Measurements from ENCODE around the gene ZMYND11. TPM values are rescaled to one million over a fixed set of nuclear protein-coding genes. Genes with fewer than 3 reads are reported as not detected.

Gene ZMYND11
- total and polyA plus RNA-seq, 2 of the 8 experiments (the other 6 are each of a cell fraction or from before 2014, with no cell fraction given): 7.5 to 26.6 TPM

- FAIRE-seq (no peak), DNase-seq (ENCODE audit: low read depth in 1 of 2, low spot score in 2 of 2) (peak in 1 of 2 experiments; percentile 71)
- Histone ChIP-seq H3K4me3 (ENCODE audit: extremely low read depth in 1 of 4, insufficient read depth in 2 of 4, low read depth in 3 of 4, low read length in 4 of 4) (no peak overlapping the region), H3K23me2 (ENCODE audit: low read depth, low read length) (no peaks in the 10 kb centered on the region), H4K91ac (replicated peaks; ENCODE audit: insufficient read length, low read length) (no peak overlapping the region), H2BK5ac (ENCODE audit: low read depth, low read length) (no peak overlapping the region), H3K4me1 (replicated peaks in 1 of 4; ENCODE audit: control insufficient read depth in 3 of 4, insufficient read depth in 4 of 4, low read length in 3 of 4) (peaks cover 0 to 2% (median 0%) of the 10 kb centered on the region in 4 experiments; a peak in 1 of 7 replicates), H3K79me1 (ENCODE audit: low read depth, low read length) (no peaks in the 10 kb centered on the region), H3K4ac (replicated peaks; ENCODE audit: insufficient read length, low read depth, low read length) (no peak overlapping the region), H2AK5ac (ENCODE audit: low read depth, low read length) (no peak overlapping the region), H3K27ac (ENCODE audit: low read depth, low read length) (no peak overlapping the region), H2BK15ac (ENCODE audit: low read length) (no peak overlapping the region), H3K79me2 (ENCODE audit: control insufficient read depth in 1 of 2, insufficient read depth in 2 of 2, low read length in 2 of 2) (no peaks in the 10 kb centered on the region), H3K9ac (replicated peaks in 1 of 4; ENCODE audit: extremely low read depth in 1 of 4, low read depth in 3 of 4, low read length in 3 of 4) (no peak overlapping the region), H3K23ac (ENCODE audit: insufficient read length) (no peak overlapping the region), H3K4me2 (ENCODE audit: insufficient read depth in 1 of 2, low read depth in 2 of 2, low read length in 2 of 2) (no peak overlapping the region), H4K5ac (ENCODE audit: insufficient read length, low read depth, low read length) (no peak overlapping the region), H2BK12ac (ENCODE audit: low read depth, low read length) (no peak overlapping the region), H2AFZ (ENCODE audit: low read length) (no peak overlapping the region), H3K9me3 (ENCODE audit: insufficient read depth in 2 of 2, low read depth in 1 of 2, low read length in 1 of 2) (no peaks in the 10 kb centered on the region), H4K8ac (ENCODE audit: extremely low read depth, insufficient read depth, low read length) (no peak overlapping the region), H3K14ac (ENCODE audit: insufficient read length) (no peak overlapping the region), H3K56ac (replicated peaks; ENCODE audit: insufficient read length, low read depth, low read length) (no peak overlapping the region), H3K27me3 (replicated peaks in 1 of 4; ENCODE audit: control insufficient read depth in 3 of 4, extremely low read depth in 1 of 4, insufficient read depth in 3 of 4, low read length in 3 of 4) (no peaks in the 10 kb centered on the region), H3K18ac (ENCODE audit: extremely low read depth, low read length) (no peak overlapping the region), H2BK120ac (replicated peaks; ENCODE audit: low read depth, low read length) (no peak overlapping the region), H2BK20ac (ENCODE audit: low read length) (no peak overlapping the region), H3K36me3 (ENCODE audit: control insufficient read depth in 2 of 4, insufficient read depth in 4 of 4, low read length in 3 of 4) (no peaks in the 10 kb centered on the region), H4K20me1 (replicated peaks in 1 of 2; ENCODE audit: control insufficient read depth in 1 of 2, insufficient read depth in 2 of 2, low read length in 2 of 2) (peaks cover 0 to 5% of the 10 kb centered on the region in 2 experiments)
- CTCF ChIA-PET (ENCODE audit: partially characterized antibody): interaction anchor here (0.6 to 1.6 kb wide), 7 partner anchors 9 to 596 kb away, joined by 3 to 8 read pairs (median 3); no protein-coding TSS in a partner anchor
- WGBS, 2 experiments (ENCODE audit: extremely low coverage in 1 of 2, insufficient coverage in 1 of 2, insufficient read length in 1 of 2, insufficient replicate concordance in 2 of 2, low coverage in 1 of 2, low lambda C conversion rate in 2 of 2, missing lambda C conversion rate in 1 of 2): 76% methylated on average over 4 of the region's 4 CpGs; no CpG with 5 or more reads in 1 of the 2 experiments
- POLR2A ChIA-PET (ENCODE audit: partially characterized antibody): interaction anchor here (0.6 to 1.0 kb wide), 2 partner anchors 11 to 624 kb away, joined by 3 read pairs; no protein-coding TSS in a partner anchor
- TF ChIP-seq NRF1 (IDR thresholded peaks at IDR 0.05; ENCODE audit: low read depth, low read length) (no peak), HDAC2 (IDR thresholded peaks at IDR 0.05; ENCODE audit: borderline replicate concordance in 1 of 2, low read depth in 2 of 2, low read length in 2 of 2) (no peak), KDM5A (IDR thresholded peaks at IDR 0.05; ENCODE audit: low read length) (no peak), POLR2AphosphoS5 (IDR thresholded peaks at IDR 0.05; ENCODE audit: low read depth, low read length) (no peak), SIN3A (conservative IDR thresholded peaks at IDR 0.05 in 1 of 2, IDR thresholded peaks at IDR 0.05 in 1 of 2; ENCODE audit: low read depth in 1 of 2, low read length in 2 of 2) (no peak), ZNF274 (IDR thresholded peaks at IDR 0.05; ENCODE audit: borderline replicate concordance, extremely low read depth, low read length) (no peak)
These were observed 152.6 kb downstream of the ZMYND11 start for GRCh38 chr10:287814-288213.
